Esophagus squamous epithelium (tissue), 5 donors: ENCODE data around the gene SLC34A2. TPM values are rescaled to one million over a fixed set of nuclear protein-coding genes. Genes with fewer than 3 reads are reported as not detected.

ENCODE experiments used
- DNase-seq: peaks from one replicate; lab custom pipeline; 2025; lab: John Stamatoyannopoulos, UW
- H3K27ac ChIP-seq, 4 donors: fragments of 200-600 bp; sonication (generic); one replicate each; pipeline ENCODE4 v1.5.1; 2016 to 2019; ENCODE audit warnings: mild to moderate bottlenecking in 1 of 4
- H3K27me3 ChIP-seq, 4 donors: fragments of 200-600 bp; sonication (generic); 1 replicate in 3 of 4; 2 replicates in 1 of 4; pipeline versions ENCODE4 v1.5.1 to v1.6.0; 2017 to 2021; ENCODE audit warnings: antibody characterized with exemption in 1 of 4
- H3K36me3 ChIP-seq, 3 donors: fragments of 200-600 bp; sonication (generic); one replicate each; pipeline ENCODE4 v1.5.1; 2016 to 2019
- H3K4me1 ChIP-seq, 3 donors: fragments of 200-600 bp; sonication (generic); one replicate each; pipeline ENCODE4 v1.5.1; 2017 to 2019
- H3K4me3 ChIP-seq, 4 donors: fragments of 200-600 bp; sonication (generic); 1 replicate in 3 of 4; 2 replicates in 1 of 4; pipeline ENCODE4 v1.5.1; 2016 to 2019; ENCODE audit warnings: mild to moderate bottlenecking in 2 of 4, moderate library complexity in 1 of 4
- H3K9me3 ChIP-seq, 3 donors: fragments of 200-600 bp; sonication (generic); one replicate each; pipeline ENCODE4 v1.5.1; 2016 to 2019
- CTCF ChIP-seq, 6 experiments: fragments of 450-650 bp in 4 of 6; fragments of 200-600 bp in 2 of 6; sonication (generic) in 2 of 6; IDR thresholded peaks; one replicate each; pipeline ENCODE4 v1.5.1; 2016 to 2019; ENCODE audit warnings: antibody characterized with exemption in 6 of 6, mild to moderate bottlenecking in 4 of 6, moderate library complexity in 4 of 6
- POLR2A ChIP-seq, 4 donors: fragments of 450-650 bp; IDR thresholded peaks; one replicate each; pipeline ENCODE4 v1.6.1; 2017; ENCODE audit warnings: antibody characterized with exemption in 4 of 4, mild to moderate bottlenecking in 4 of 4, moderate library complexity in 3 of 4
- WGBS, 2 donors: methylation state at CpG; one replicate each; pipeline ENCODE4 v1.1.5; 2018; 5-methylcytosine and 5-hydroxymethylcytosine counted together
- intact Hi-C: fragments of 100-400 bp; cut with DNase I; formaldehyde crosslinking; loops from one replicate; pipeline ENCODE4 v1.15.0; 2022
- total RNA-seq, 4 donors: library from RNA; depleted of rRNA; stranded (reverse); fragments of >200 nt; gene quantifications; one replicate each; pipeline ENCODE4 v1.1.0, GENCODE V29; 2016
- donor health status: DM: yes; HTN: yes; CAD: no.

Gene SLC34A2
- total RNA-seq, 4 donors from 2014 or later, result 0.15 to 7.9 (median 0.76) TPM; not detected in 1

DNA sequence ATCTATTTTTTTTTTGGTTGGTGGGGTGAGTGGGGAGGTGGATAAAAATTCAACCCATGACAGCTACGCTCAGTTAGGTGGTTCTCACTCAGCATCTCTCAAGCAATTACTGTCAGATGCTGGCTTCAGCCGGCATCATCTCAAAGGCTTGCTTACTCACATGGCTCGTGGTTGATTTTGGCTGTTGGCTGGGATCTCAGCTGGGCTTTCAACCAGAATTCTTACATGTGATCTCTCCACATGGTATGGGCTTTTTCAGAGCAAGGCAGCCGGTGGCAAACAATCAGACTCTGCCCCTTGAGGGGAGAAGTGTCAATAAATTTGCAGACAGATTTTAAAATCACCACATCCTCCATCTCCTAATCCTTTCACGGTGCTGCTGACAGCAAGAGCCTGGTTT is 47.2 kb downstream of the SLC34A2 start:
- WGBS, 2 donors, result 21 to 46% methylated on average over 5 of the region's 5 CpGs
- H3K36me3 ChIP-seq, result no peaks in the 10 kb centered on the region
- H3K27ac ChIP-seq, result no peak overlapping the region
- no peak overlapping the region for H3K4me3 ChIP-seq
- DNase-seq, result no peak
- TF ChIP-seq CTCF (IDR thresholded peaks at IDR 0.05) (no peak), POLR2A (IDR thresholded peaks at IDR 0.05) (no peak)
- intact Hi-C loops, result no loop called here
- H3K27me3 ChIP-seq, result peaks cover 0 to 3% (median 0%) of the 10 kb centered on the region in 4 donors
- H3K4me1 ChIP-seq, result no peaks in the 10 kb centered on the region
- no peaks in the 10 kb centered on the region for H3K9me3 ChIP-seq

GRCh38 chr4:25703731-25704388 is 48.2 kb downstream of the SLC34A2 start:
- Histone ChIP-seq H3K36me3 (no peaks in the 10 kb centered on the region), H3K4me1 (no peaks in the 10 kb centered on the region), H3K27ac (no peak overlapping the region), H3K4me3 (no peak overlapping the region), H3K9me3 (no peaks in the 10 kb centered on the region), H3K27me3 (peaks cover 0 to 3% (median 0%) of the 10 kb centered on the region in 4 donors)
- intact Hi-C loops, result no loop called here
- DNase-seq, result no peak
- 65 to 68% methylated on average over 3 of the region's 3 CpGs for WGBS, 2 donors
- TF ChIP-seq CTCF (IDR thresholded peaks at IDR 0.05), result no peak
- TF ChIP-seq POLR2A (IDR thresholded peaks at IDR 0.05), result no peak

DNA sequence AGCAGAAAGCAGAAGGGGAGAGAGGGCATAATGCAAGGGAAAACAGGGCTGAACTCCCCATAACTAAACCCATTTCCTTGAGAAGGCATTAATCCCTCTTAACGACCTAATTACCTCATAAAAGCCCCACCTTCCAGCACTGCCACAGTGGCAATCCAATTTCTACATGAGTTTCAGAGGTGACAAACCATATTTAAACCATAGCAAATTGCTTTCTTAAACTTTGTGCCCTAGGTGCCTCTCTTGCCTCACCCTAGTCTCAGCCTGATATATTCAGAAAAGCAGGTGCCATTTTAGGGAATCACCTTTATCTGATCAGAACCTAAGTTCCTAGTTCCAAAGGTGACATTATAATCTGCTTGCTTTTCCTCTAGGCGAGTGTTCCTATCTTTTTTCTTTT is 48.9 kb downstream of the SLC34A2 start:
- Histone ChIP-seq H3K27ac (no peak overlapping the region), H3K4me3 (no peak overlapping the region), H3K4me1 (no peaks in the 10 kb centered on the region), H3K27me3 (peaks cover 0 to 2% (median 0%) of the 10 kb centered on the region in 4 donors), H3K36me3 (no peaks in the 10 kb centered on the region), H3K9me3 (no peaks in the 10 kb centered on the region)
- TF ChIP-seq POLR2A (IDR thresholded peaks at IDR 0.05) (no peak), CTCF (IDR thresholded peaks at IDR 0.05) (no peak)
- DNase-seq, result no peak
- intact Hi-C loops, result no loop called here
- WGBS, 2 donors, result 55 to 63% methylated on average over 2 of the region's 2 CpGs

DNA sequence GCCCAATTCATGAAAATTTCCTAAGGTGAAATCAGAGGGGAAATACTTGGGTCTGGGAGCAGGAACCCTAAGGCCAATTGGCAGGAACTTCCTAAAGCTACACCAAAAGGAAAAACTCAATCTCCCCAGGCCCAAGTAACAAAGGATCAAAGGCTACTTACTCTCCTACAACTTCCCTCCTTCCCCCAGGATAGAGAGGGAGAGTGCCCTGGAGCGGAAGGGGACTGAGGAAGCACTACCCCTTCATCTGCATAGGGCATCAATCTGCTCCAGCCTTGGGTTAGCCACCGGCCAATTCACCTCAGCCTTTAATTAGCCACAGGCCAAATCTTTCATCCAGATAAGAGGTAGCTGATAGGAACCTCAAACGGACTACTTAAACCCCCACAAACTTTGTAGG is 55.0 kb downstream of the SLC34A2 start:
- H3K27me3 ChIP-seq, result no peaks in the 10 kb centered on the region
- no peaks in the 10 kb centered on the region for H3K9me3 ChIP-seq
- no peak overlapping the region for H3K27ac ChIP-seq
- no peak for DNase-seq
- H3K4me1 ChIP-seq, result no peaks in the 10 kb centered on the region
- H3K4me3 ChIP-seq, result no peak overlapping the region
- intact Hi-C loops, result no loop called here
- 73 to 76% methylated on average over 3 of the region's 3 CpGs for WGBS, 2 donors
- no peaks in the 10 kb centered on the region for H3K36me3 ChIP-seq
- no peak for TF ChIP-seq POLR2A (IDR thresholded peaks at IDR 0.05)
- TF ChIP-seq CTCF (IDR thresholded peaks at IDR 0.05), result no peak

- no peaks in the 10 kb centered on the region for H3K4me1 ChIP-seq
- 92 to 100% methylated on average over 2 of the region's 2 CpGs for WGBS, 2 donors
- no peaks in the 10 kb centered on the region for H3K27me3 ChIP-seq
- no peak overlapping the region for H3K4me3 ChIP-seq
- no peak overlapping the region for H3K27ac ChIP-seq
- no peak for DNase-seq
- intact Hi-C loops, result no loop called here
- H3K36me3 ChIP-seq, result no peaks in the 10 kb centered on the region
- no peak for TF ChIP-seq POLR2A (IDR thresholded peaks at IDR 0.05)
- no peak for TF ChIP-seq CTCF (IDR thresholded peaks at IDR 0.05)
- no peaks in the 10 kb centered on the region for H3K9me3 ChIP-seq
Measured at GRCh38 chr4:25712611-25713010, 57.0 kb downstream of the SLC34A2 start.
